Measurements from ENCODE around the gene TBC1D8.
A peak's percentile ranks its signal among the peaks of the same experiment; 100 is the strongest.

Gene TBC1D8

DNA sequence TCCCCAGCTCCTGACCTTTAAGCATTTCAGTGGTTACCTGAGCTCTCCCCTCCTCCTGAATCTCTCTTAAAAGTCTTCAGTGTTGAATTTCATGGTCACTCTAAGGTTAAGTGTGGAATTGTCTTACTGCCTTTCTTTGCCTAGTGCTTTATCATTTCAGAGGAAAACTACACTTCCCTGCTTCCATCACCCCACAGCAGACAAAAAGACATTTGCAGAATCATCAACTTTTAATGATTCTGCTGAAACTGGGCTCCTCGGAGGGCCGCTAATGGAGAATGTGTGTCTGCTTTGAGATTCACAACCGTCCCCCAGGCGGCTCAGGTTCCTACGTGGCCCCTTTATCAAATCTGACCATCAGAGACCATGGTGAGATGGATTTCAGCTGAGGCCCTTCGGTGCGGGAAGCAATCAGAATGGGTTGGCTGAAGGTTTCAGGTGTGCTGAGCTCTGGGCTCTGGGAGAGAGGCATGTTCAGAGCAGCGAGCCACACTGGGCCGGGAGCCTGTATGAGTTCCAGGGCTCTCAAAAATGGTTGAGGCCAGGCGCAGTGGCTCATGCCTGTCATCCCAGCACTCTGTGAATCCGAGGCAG is 41.9 kb upstream of the TBC1D8 start:
- H3K4me3 ChIP-seq (ENCODE audit: low read depth, low read length): no peak overlapping the region
- TF ChIP-seq, protein P1, sequence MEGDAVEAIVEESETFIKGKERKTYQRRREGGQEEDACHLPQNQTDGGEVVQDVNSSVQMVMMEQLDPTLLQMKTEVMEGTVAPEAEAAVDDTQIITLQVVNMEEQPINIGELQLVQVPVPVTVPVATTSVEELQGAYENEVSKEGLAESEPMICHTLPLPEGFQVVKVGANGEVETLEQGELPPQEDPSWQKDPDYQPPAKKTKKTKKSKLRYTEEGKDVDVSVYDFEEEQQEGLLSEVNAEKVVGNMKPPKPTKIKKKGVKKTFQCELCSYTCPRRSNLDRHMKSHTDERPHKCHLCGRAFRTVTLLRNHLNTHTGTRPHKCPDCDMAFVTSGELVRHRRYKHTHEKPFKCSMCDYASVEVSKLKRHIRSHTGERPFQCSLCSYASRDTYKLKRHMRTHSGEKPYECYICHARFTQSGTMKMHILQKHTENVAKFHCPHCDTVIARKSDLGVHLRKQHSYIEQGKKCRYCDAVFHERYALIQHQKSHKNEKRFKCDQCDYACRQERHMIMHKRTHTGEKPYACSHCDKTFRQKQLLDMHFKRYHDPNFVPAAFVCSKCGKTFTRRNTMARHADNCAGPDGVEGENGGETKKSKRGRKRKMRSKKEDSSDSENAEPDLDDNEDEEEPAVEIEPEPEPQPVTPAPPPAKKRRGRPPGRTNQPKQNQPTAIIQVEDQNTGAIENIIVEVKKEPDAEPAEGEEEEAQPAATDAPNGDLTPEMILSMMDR (conservative IDR thresholded peaks at IDR 0.05; ENCODE audit: low read depth, low read length): no peak

DNA sequence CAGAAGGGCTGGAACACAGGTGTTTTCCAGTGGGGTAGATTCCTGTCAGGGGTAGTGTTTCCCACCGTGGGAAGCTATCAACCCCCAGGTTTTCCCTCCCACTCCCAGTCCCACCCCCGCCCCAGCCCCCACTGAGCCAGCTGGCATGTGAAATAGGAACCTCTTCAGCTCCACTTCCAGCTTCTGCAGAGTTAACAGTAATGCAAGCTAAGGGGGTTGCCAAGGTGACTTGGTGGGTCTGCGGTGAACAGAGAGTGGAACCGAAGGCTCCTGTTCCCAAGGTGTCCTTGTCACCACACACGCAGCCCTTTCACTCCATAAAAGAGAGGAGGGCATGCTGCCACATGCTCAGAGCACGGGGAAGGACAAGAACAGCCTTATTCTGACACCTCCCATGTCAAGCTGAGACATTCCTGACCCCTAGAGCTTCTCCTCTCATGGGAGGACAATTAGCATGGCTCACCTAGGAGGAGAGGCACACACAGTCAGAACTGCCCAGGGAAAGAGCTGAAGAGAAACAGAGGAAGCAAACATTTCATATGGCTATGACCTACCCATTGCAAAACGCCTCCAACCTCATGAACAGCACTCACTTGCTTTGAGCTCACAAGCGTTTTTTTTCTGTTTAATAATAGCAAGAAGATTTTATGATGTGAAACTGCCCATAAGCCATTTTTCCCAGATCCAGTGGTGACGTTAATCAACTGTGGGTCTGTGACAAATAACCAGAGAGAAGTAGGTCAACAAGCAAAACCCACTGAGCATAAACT is 39.8 kb upstream of the TBC1D8 start:
- no peak overlapping the region for H3K4me3 ChIP-seq (ENCODE audit: low read depth, low read length)
- TF ChIP-seq, protein P1 (conservative IDR thresholded peaks at IDR 0.05; ENCODE audit: low read depth, low read length): no peak
- no peak for DNase-seq (ENCODE audit: low read depth)

More for the DNA sequence above, 41.9 kb upstream of the TBC1D8 start:
- DNase-seq (ENCODE audit: low read depth): no peak

DNA sequence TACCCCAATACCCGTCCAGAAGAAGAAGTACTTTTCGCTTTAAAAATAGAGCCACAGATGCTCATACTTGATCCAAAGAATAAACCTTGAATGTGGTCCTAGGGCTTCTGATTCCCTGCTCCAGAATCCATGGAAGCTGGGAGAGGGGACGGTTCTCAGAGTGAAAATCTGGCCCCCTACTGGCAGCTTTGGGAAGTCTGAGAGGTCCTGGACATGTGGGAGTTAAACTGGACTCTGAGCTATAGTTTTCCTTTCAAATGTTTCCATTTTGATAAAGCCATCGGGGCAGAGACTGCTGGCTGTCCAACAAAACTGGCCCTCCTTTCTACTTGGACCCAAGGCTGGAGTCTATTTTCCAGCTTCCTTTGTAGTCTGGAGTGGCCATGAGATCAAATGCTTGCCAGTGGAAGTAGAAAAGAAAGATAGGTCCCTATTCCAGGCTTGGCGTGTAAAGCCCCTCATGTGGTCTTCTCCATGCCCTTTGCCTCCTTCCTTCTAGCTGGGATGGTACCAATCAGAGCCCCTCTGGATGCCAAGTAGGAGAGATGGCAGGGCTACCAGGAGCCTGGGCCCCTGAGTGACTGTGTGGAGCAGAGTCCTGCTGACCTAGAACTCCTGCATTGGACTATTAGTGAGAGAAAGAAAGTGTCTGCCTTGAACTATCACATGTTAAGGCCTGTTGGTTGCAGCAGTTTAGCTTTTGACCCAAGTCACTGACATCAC is 37.7 kb upstream of the TBC1D8 start:
- no peak overlapping the region for H3K4me3 ChIP-seq (ENCODE audit: low read depth, low read length)
- DNase-seq (ENCODE audit: low read depth): peak; percentile 57
- TF ChIP-seq, protein P1 (conservative IDR thresholded peaks at IDR 0.05; ENCODE audit: low read depth, low read length): peak; percentile 79

DNA sequence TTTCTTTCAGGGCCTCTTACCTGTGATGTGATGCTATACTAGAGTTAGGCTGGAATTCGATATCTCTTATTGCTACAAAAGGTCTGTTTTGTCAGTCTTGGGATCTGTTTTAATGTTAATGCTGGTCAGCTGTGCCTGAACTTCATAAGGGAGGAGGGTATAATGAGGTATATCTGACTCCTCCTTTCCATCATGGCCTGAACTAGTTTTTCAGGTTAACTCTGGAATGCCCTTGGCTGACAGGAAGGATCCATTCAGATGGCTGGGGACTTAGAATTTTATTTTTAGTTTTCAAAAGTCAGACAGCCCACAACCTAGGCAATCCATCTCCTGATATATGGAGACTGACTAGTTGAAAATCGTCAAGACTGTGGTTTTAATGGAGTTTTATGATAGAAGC is 35.9 kb upstream of the TBC1D8 start:
- TF ChIP-seq, protein P1 (conservative IDR thresholded peaks at IDR 0.05; ENCODE audit: low read depth, low read length): no peak
- no peak overlapping the region for H3K4me3 ChIP-seq (ENCODE audit: low read depth, low read length)
- no peak for DNase-seq (ENCODE audit: low read depth)

DNA sequence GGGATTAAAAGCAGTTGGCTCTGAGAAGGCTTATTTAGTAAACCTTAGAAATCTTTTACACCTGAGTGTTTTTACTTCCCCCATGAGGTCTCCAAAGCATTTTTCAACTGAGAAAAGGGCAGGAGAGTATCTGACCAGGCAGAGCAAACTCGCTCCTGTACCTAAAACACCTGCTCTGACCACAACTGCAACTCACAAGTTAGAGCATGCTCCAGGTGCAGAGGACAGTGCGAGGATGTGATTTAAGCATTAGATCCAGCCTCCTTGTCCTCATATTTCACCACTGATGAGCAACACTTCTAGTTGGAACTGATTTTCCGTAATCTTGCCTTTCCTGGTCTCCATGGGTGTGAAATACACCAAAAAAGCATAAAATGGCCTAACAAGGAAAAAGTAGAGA is 34.5 kb upstream of the TBC1D8 start:
- TF ChIP-seq, protein P1 (conservative IDR thresholded peaks at IDR 0.05; ENCODE audit: low read depth, low read length): no peak
- no peak for DNase-seq (ENCODE audit: low read depth)
- no peak overlapping the region for H3K4me3 ChIP-seq (ENCODE audit: low read depth, low read length)

DNA sequence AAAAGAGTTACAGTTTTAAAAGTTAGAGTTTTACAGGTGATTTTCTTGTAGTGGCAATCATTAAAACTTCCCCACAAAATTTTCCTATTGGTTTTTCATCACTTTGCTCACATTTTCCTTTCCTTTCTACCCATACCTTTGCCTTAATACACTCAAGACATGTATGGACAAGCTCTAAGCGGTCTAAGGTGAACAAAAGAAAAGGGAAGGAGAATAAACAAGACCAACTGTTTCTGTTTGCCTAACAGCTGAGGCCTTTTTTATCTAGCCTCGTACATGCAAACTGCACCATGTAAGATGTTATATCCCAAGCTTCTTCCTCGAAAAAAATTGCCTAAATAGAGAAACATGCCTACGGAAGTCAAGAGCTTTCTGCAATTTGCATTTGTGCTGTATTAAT is 33.9 kb upstream of the TBC1D8 start:
- TF ChIP-seq, protein P1 (conservative IDR thresholded peaks at IDR 0.05; ENCODE audit: low read depth, low read length): no peak
- no peak for DNase-seq (ENCODE audit: low read depth)
- no peak overlapping the region for H3K4me3 ChIP-seq (ENCODE audit: low read depth, low read length)

All from choroid plexus epithelial cell (primary cell).